H1 (cell line): ENCODE results near the gene TEKT5.

Source experiments
- JUND ChIP-seq: IDR thresholded peaks from 2 replicates; pipeline ENCODE4 v1.6.1; 2011; ENCODE audit warnings: mild to moderate bottlenecking, improper control_type of control experiment, low read length
- POLR2AphosphoS5 ChIP-seq: IDR thresholded peaks from 2 replicates; pipeline ENCODE4 v1.6.1; 2011; ENCODE audit warnings: low read depth, low read length
- TEAD4 ChIP-seq: IDR thresholded peaks from 2 replicates; pipeline ENCODE4 v1.6.1; 2012; ENCODE audit warnings: low read depth, low read length, inconsistent platforms, mixed read lengths

DNA sequence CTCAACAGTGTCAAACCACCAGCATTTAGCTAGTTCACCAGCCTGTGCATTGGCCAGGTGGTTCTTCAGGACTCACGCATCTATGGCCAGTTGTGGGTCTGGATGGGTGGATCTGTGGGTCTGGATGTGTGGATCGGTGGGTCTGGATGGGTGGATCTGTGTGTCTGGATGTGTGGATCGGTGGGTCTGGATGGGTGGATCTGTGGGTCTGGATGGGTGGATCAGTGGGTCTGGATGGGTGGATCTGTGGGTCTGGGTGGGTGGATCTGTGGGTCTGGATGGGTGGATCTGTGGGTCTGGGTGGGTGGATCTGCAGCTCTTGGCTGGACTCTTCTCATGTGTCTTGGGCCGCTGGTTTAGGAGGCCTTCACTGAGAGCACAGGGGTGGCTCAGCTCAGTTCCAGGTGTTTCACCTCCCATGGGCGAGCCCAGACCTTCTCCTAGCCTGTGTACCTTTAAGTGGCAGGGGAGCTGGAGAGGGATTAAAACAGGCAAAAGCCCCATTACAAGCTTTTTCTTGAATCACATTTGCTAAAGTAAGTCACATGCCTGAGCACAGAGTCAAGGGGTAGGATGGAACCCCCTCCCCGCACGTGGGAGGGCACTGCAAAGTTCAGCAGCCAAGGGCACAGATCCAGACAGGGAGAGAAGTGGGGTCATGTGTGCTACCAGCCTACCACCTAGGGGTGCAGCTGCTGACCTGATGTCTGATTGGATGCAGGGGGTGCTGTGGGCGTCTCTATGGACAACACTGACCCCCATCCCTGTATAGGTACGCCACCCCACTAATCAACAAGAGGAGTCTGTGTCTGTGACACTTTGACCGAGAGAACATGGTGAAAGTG lies 45.5 kb upstream of the TEKT5 start:
- TF ChIP-seq TEAD4 (no peak), POLR2AphosphoS5 (no peak), JUND (no peak)
